Osteocyte (in vitro differentiated cells): ENCODE data around the gene NUF2. TPM values are rescaled to one million over a fixed set of nuclear protein-coding genes. Genes with fewer than 3 reads are reported as not detected.

ENCODE experiments used
- DNase-seq: peaks from one replicate; pipeline ENCODE4 v3.0.0; 2021; ENCODE audit warnings: mixed read lengths; ENCODE audit not compliant: unreplicated experiment; ENCODE audit errors: extremely low spot score
- H3K27ac Mint-ChIP-seq: one replicate; pipeline ENCODE4 v1.8.0; 2021; ENCODE audit warnings: mild to moderate bottlenecking, mixed read lengths; ENCODE audit not compliant: unreplicated experiment
- H3K27me3 Mint-ChIP-seq: one replicate; pipeline ENCODE4 v1.8.0; 2021; ENCODE audit warnings: mixed read lengths; ENCODE audit not compliant: unreplicated experiment
- H3K36me3 Mint-ChIP-seq: one replicate; pipeline ENCODE4 v1.8.0; 2021; ENCODE audit warnings: mixed read lengths; ENCODE audit not compliant: unreplicated experiment
- H3K4me1 Mint-ChIP-seq: one replicate; pipeline ENCODE4 v1.8.0; 2021; ENCODE audit warnings: mixed read lengths; ENCODE audit not compliant: unreplicated experiment
- H3K4me3 Mint-ChIP-seq: one replicate; pipeline ENCODE4 v1.8.0; 2021; ENCODE audit warnings: mild to moderate bottlenecking, moderate library complexity, mixed read lengths; ENCODE audit not compliant: unreplicated experiment
- H3K9me3 Mint-ChIP-seq: one replicate; pipeline ENCODE4 v1.8.0; 2021; ENCODE audit warnings: mixed read lengths; ENCODE audit not compliant: unreplicated experiment
- total RNA-seq: library from RNA; stranded (reverse); gene quantifications from 2 replicates; pipeline ENCODE4 v1.2.1, GENCODE V29; 2021
- TF ChIP-seq, protein P1 (sequence below): fragments of 200-600 bp; sonication (generic); IDR thresholded peaks from 2 replicates; pipeline ENCODE4 v1.5.0; 2021; ENCODE audit warnings: antibody characterized with exemption, mild to moderate bottlenecking, moderate library complexity

Gene NUF2
- total RNA-seq, 1 donor from 2014 or later, result 5.2 TPM

GRCh38 chr1:163298365-163298764 is 23.4 kb upstream of the NUF2 start:
- H3K27me3 Mint-ChIP-seq, result no peaks in the 10 kb centered on the region
- no peaks in the 10 kb centered on the region for H3K9me3 Mint-ChIP-seq
- no peak for DNase-seq
- H3K4me1 Mint-ChIP-seq, result no peaks in the 10 kb centered on the region
- H3K36me3 Mint-ChIP-seq, result peaks cover 4% of the 10 kb centered on the region
- H3K27ac Mint-ChIP-seq, result no peak overlapping the region
- H3K4me3 Mint-ChIP-seq, result no peak overlapping the region
- TF ChIP-seq, protein P1, sequence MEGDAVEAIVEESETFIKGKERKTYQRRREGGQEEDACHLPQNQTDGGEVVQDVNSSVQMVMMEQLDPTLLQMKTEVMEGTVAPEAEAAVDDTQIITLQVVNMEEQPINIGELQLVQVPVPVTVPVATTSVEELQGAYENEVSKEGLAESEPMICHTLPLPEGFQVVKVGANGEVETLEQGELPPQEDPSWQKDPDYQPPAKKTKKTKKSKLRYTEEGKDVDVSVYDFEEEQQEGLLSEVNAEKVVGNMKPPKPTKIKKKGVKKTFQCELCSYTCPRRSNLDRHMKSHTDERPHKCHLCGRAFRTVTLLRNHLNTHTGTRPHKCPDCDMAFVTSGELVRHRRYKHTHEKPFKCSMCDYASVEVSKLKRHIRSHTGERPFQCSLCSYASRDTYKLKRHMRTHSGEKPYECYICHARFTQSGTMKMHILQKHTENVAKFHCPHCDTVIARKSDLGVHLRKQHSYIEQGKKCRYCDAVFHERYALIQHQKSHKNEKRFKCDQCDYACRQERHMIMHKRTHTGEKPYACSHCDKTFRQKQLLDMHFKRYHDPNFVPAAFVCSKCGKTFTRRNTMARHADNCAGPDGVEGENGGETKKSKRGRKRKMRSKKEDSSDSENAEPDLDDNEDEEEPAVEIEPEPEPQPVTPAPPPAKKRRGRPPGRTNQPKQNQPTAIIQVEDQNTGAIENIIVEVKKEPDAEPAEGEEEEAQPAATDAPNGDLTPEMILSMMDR, result no peak

DNA sequence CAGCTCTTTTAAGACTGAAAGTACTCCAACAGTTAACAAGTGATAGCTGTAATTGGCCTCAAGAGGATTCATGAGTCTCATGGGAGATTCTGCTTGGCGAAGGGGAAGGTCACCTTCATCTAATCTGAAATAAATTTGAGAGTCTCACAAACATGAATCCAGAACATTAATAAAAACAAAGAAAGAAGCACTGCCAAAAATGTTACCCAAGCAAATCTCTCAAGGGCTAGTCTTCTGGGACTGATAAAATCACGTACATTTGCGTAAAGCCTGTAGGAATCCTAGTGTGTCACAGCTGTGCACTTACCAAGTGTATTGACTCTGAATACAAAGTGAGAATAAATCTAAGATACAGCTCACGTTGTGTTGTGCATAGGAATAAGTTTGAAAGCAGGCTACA is 21.2 kb upstream of the NUF2 start:
- H3K4me1 Mint-ChIP-seq, result no peaks in the 10 kb centered on the region
- peaks cover 4% of the 10 kb centered on the region for H3K36me3 Mint-ChIP-seq
- no peaks in the 10 kb centered on the region for H3K27me3 Mint-ChIP-seq
- H3K9me3 Mint-ChIP-seq, result no peaks in the 10 kb centered on the region
- no peak for DNase-seq
- H3K4me3 Mint-ChIP-seq, result no peak overlapping the region
- no peak overlapping the region for H3K27ac Mint-ChIP-seq
- TF ChIP-seq, protein P1, result no peak

DNA sequence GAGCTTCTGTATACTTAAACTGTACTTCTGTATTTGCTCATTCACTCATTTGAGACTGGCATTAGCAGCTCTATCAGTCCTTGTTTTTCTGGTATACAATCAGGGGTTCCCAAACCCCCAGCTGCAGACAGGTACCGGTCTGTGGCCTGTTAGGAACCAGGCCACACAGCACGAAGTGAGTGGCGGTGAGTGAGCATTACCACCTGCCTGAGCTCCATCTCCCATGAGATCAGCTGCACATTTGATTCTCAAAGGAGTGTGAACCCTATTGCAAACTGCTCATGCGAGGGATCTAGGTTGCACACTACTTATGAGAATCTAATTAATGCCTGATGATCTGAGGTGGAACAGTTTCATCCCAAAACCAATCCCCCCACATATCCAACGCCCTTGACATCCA is 18.2 kb upstream of the NUF2 start:
- H3K36me3 Mint-ChIP-seq, result peaks cover 4% of the 10 kb centered on the region
- no peak for DNase-seq
- TF ChIP-seq, protein P1, result no peak
- peaks cover 3% of the 10 kb centered on the region for H3K4me1 Mint-ChIP-seq
- no peak overlapping the region for H3K4me3 Mint-ChIP-seq
- no peak overlapping the region for H3K27ac Mint-ChIP-seq
- H3K27me3 Mint-ChIP-seq, result no peaks in the 10 kb centered on the region
- no peaks in the 10 kb centered on the region for H3K9me3 Mint-ChIP-seq

DNA sequence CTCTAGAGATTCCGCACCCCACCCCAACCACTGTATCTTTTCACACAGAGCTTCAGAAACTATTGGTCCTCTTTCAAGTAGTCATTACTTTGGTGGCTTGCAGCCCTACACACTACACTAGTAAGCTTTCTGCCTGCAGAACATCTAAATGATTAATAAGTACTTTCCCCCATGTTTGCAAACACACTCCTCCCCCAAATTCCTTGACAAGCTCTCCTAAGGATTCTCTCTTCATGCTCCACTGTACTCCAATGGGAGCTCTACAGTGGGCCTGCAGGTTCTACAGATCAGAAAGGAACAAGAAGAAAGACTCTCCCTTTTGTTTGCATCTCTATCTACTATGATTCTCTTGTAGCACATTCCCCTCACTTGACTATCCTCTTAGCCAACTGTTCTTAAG is 16.3 kb upstream of the NUF2 start:
- no peak for DNase-seq
- Mint-ChIP-seq H3K4me3 (no peak overlapping the region), H3K27ac (no peak overlapping the region), H3K9me3 (no peaks in the 10 kb centered on the region), H3K4me1 (peaks cover 3% of the 10 kb centered on the region), H3K27me3 (no peaks in the 10 kb centered on the region), H3K36me3 (peaks cover 4% of the 10 kb centered on the region)
- TF ChIP-seq, protein P1, result no peak

GRCh38 chr1:163307479-163308171 is 14.1 kb upstream of the NUF2 start:
- Mint-ChIP-seq H3K4me1 (peaks cover 3% of the 10 kb centered on the region), H3K9me3 (no peaks in the 10 kb centered on the region), H3K27ac (no peak overlapping the region), H3K4me3 (no peak overlapping the region), H3K36me3 (peaks cover under 1% of the 10 kb centered on the region), H3K27me3 (no peaks in the 10 kb centered on the region)
- DNase-seq, result no peak
- TF ChIP-seq, protein P1, result no peak
